Activated T-helper 1 cell treated with anti-CD3 and anti-CD28 coated beads, Interleukin-12 subunit alpha, Interleukin-12 subunit beta, Interleukin-2, Interleukin-4 antibody, amounts not matched to agents 30 ng/mL and 10 ng/mL and 1 ng/mL, durations not matched to agents 14 hours and 24 hours and 36 hours (primary cell): ENCODE results near the gene NGEF. TPM values are rescaled to one million over a fixed set of nuclear protein-coding genes. Genes with fewer than 3 reads are reported as not detected.

Source experiments
- DNase-seq: peaks from one replicate; pipeline ENCODE4 v3.0.0; 2021; ENCODE audit warnings: low spot score
- H3K27ac Mint-ChIP-seq: one replicate; pipeline ENCODE4 v1.8.0; 2021; ENCODE audit warnings: mild to moderate bottlenecking, mixed read lengths
- H3K27me3 Mint-ChIP-seq: one replicate; pipeline ENCODE4 v1.8.0; 2022; ENCODE audit warnings: mild to moderate bottlenecking, moderate library complexity, mixed read lengths; ENCODE audit not compliant: insufficient read depth
- H3K36me3 Mint-ChIP-seq: one replicate; pipeline ENCODE4 v1.8.0; 2021; ENCODE audit warnings: low read depth, mixed read lengths
- H3K4me1 Mint-ChIP-seq: one replicate; pipeline ENCODE4 v1.8.0; 2021; ENCODE audit warnings: low read depth, mixed read lengths
- H3K4me3 Mint-ChIP-seq: one replicate; pipeline ENCODE4 v1.8.0; 2021; ENCODE audit warnings: mild to moderate bottlenecking, moderate library complexity, mixed read lengths
- H3K9me3 Mint-ChIP-seq: one replicate; pipeline ENCODE4 v1.8.0; 2021; ENCODE audit warnings: mixed read lengths
- intact Hi-C: fragments of 100-400 bp; cut with micrococcal nuclease; formaldehyde crosslinking; loops from one replicate; pipeline ENCODE4 v1.15.1; 2024
- total RNA-seq: library from RNA; stranded (reverse); gene quantifications from 2 replicates; pipeline ENCODE4 v1.2.3, GENCODE V29; 2022

The NGEF gene
- total RNA-seq, 1 donor from 2014 or later, result 0.21 TPM

DNA sequence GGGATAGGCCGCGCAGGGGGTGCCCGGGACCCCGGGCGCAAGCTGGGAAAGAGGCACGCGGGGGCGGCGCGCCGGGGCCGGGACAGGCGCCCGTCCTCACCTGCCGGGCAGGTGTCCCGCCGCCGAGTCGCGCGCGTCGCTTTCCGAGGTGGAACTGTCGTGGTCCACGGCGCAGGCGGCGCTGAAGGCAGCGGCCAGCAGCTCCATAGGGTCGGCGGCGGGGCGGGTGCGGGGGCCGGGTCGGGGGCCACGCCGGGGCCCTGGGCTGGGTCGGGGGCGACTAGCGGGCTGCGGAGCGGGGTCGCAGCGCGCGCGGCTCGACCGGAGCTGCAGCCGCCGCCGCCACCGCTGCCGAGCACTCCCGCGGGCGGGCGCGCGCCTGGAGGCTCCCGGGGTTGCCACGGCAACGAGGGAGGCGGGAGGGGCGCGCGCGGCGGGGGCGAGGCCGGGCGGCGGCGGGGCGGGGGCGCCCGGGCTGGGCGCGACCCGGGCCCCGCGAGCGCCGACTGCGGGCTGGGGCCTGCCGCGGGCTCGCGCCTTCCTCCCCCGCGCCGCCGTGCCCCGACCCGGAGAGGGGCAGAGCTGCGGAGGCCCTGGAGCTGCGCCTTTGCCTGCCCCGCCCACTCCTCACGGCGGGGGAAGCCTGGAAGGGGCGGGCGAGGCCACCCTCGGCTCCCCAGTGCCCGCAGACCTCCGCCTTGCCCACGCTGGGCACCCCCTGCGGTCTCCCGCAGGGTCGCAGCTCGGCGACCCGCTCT lies 85.1 kb downstream of the NGEF start:
- Mint-ChIP-seq H3K9me3 (no peaks in the 10 kb centered on the region), H3K36me3 (no peaks in the 10 kb centered on the region)
- intact Hi-C loops, result no loop called here

GRCh38 chr2:232927032-232927792 lies 85.8 kb downstream of the NGEF start:
- no peak overlapping the region for H3K27ac Mint-ChIP-seq
- no peak for DNase-seq
- H3K9me3 Mint-ChIP-seq, result no peaks in the 10 kb centered on the region
- intact Hi-C loops, result no loop called here
- peak overlapping the region; percentile 62 for H3K4me3 Mint-ChIP-seq
- H3K27me3 Mint-ChIP-seq, result peaks cover 58% of the 10 kb centered on the region
- peaks cover 5% of the 10 kb centered on the region for H3K4me1 Mint-ChIP-seq
- H3K36me3 Mint-ChIP-seq, result no peaks in the 10 kb centered on the region

More for the DNA sequence above, 85.1 kb downstream of the NGEF start:
- no peak overlapping the region for H3K4me3 Mint-ChIP-seq
- DNase-seq, result no peak
- H3K27me3 Mint-ChIP-seq, result peaks cover 58% of the 10 kb centered on the region
- H3K4me1 Mint-ChIP-seq, result peaks cover 5% of the 10 kb centered on the region
- no peak overlapping the region for H3K27ac Mint-ChIP-seq

GRCh38 chr2:232926431-232926939 lies 86.6 kb downstream of the NGEF start:
- H3K4me3 Mint-ChIP-seq, result peak overlapping the region; percentile 62
- H3K36me3 Mint-ChIP-seq, result no peaks in the 10 kb centered on the region
- intact Hi-C loops, result no loop called here
- H3K4me1 Mint-ChIP-seq, result peaks cover 5% of the 10 kb centered on the region
- no peak for DNase-seq
- peaks cover 53% of the 10 kb centered on the region for H3K27me3 Mint-ChIP-seq
- no peak overlapping the region for H3K27ac Mint-ChIP-seq
- H3K9me3 Mint-ChIP-seq, result no peaks in the 10 kb centered on the region

- DNase-seq, result no peak
- Mint-ChIP-seq H3K4me1 (peaks cover 5% of the 10 kb centered on the region), H3K27me3 (peaks cover 47% of the 10 kb centered on the region)
These were observed 87.3 kb downstream of the NGEF start for GRCh38 chr2:232925821-232926156.

DNA sequence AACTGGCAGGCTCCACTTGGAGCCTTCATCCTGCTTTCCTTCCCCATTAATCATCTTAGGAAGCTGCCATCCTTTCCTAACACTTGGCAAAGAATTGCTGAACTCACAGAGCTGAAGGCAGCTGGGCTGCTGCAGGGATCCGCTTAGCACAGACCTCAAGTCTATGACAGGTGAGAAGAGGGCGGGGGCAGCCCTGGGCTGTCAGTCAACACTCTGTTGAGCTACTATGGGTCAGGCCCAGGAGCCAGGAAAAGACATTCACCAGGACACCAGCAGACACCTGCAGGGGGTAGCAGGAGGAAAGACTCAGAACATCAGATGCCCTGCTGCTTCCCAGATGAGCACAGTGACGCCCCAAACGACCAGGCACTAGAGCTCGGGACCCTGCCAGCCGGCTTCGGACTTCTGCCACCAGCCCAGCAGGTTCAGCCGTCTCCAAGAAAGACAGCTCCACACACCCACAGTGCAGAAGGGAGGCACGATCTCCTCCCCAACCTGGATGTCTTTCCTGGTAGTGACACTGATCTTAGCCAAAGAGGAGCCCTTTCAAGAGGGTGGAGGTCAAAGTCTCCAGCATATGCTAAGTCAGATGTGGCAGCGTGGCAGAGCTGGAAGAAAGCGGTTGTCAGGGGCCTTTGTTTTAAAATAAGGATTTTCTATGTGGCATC lies 87.8 kb downstream of the NGEF start:
- Mint-ChIP-seq H3K4me1 (peaks cover 5% of the 10 kb centered on the region), H3K9me3 (no peaks in the 10 kb centered on the region), H3K27ac (no peak overlapping the region), H3K36me3 (no peaks in the 10 kb centered on the region), H3K27me3 (peaks cover 42% of the 10 kb centered on the region), H3K4me3 (no peak overlapping the region)
- DNase-seq, result no peak
- intact Hi-C loops, result no loop called here

More at GRCh38 chr2:232925821-232926156, 87.3 kb downstream of the NGEF start:
- Mint-ChIP-seq H3K4me3 (no peak overlapping the region), H3K36me3 (no peaks in the 10 kb centered on the region), H3K9me3 (no peaks in the 10 kb centered on the region), H3K27ac (no peak overlapping the region)
- intact Hi-C loops, result no loop called here

- H3K27me3 Mint-ChIP-seq, result peaks cover 34% of the 10 kb centered on the region
- DNase-seq, result no peak
- H3K4me1 Mint-ChIP-seq, result peaks cover 5% of the 10 kb centered on the region
- H3K36me3 Mint-ChIP-seq, result no peaks in the 10 kb centered on the region
- intact Hi-C loops, result no loop called here
- H3K4me3 Mint-ChIP-seq, result no peak overlapping the region
- no peaks in the 10 kb centered on the region for H3K9me3 Mint-ChIP-seq
- no peak overlapping the region for H3K27ac Mint-ChIP-seq
These were observed 88.6 kb downstream of the NGEF start for GRCh38 chr2:232924433-232924832.

GRCh38 chr2:232920760-232921159 lies 92.3 kb downstream of the NGEF start:
- Mint-ChIP-seq H3K4me3 (no peak overlapping the region), H3K36me3 (no peaks in the 10 kb centered on the region), H3K27ac (no peak overlapping the region), H3K4me1 (no peaks in the 10 kb centered on the region), H3K27me3 (peaks cover 27% of the 10 kb centered on the region), H3K9me3 (no peaks in the 10 kb centered on the region)
- DNase-seq, result no peak
- intact Hi-C loops, result no loop called here

DNA sequence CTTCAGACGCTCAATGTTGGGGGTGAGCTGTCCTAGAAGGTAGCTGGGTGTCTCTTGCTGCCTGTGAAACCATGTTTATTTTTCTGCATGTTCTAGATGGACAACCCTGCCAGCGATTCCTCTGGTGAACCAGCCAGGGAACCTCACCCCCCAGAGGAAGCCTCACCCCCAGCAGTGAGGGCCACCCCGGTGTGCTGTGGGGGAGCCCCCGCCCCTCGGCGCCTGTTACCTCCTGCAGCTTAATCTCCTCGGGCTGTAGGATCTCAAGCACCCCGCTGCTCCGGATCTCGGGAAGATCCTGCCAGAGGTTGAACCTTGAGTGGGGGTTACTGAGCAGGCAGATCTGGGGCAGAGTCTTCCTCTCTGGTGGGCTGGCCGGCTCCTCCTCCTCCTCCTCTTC lies 93.0 kb downstream of the NGEF start:
- Mint-ChIP-seq H3K4me1 (no peaks in the 10 kb centered on the region), H3K27ac (no peak overlapping the region), H3K27me3 (peaks cover 22% of the 10 kb centered on the region), H3K36me3 (no peaks in the 10 kb centered on the region), H3K9me3 (no peaks in the 10 kb centered on the region), H3K4me3 (no peak overlapping the region)
- intact Hi-C loops, result no loop called here
- DNase-seq, result no peak

DNA sequence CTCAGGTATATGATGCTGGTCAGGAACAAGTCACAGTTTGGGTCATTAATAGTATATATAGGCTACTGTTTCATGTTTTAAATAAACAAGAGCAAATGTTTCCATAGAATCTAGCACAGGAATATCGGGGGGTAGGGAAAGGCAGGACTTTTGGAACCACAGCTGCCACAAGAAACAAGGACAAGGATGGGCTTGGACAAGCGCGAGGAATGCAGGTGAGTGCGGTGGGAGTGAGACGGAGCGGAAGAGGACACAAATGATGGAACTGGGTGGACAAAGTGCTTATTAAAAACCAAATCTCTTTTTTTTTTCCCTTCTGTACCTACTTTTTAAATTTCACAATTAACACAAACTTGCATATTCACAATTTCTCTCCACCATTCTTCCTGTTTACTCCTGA lies 93.9 kb downstream of the NGEF start:
- H3K9me3 Mint-ChIP-seq, result no peaks in the 10 kb centered on the region
- H3K27me3 Mint-ChIP-seq, result peaks cover 15% of the 10 kb centered on the region
- no peaks in the 10 kb centered on the region for H3K4me1 Mint-ChIP-seq
- H3K27ac Mint-ChIP-seq, result no peak overlapping the region
- no peak overlapping the region for H3K4me3 Mint-ChIP-seq
- DNase-seq, result no peak
- no peaks in the 10 kb centered on the region for H3K36me3 Mint-ChIP-seq
- intact Hi-C loops, result no loop called here

- no peak for DNase-seq
- intact Hi-C loops, result no loop called here
These were observed 99.2 kb downstream of the NGEF start for GRCh38 chr2:232913903-232914302.

GRCh38 chr2:232911712-232912277 lies 101.3 kb downstream of the NGEF start:
- Mint-ChIP-seq H3K36me3 (no peaks in the 10 kb centered on the region), H3K4me1 (no peaks in the 10 kb centered on the region), H3K27ac (no peak overlapping the region), H3K4me3 (no peak overlapping the region), H3K9me3 (peaks cover 13% of the 10 kb centered on the region), H3K27me3 (peaks cover 25% of the 10 kb centered on the region)
- intact Hi-C loops, result no loop called here
- no peak for DNase-seq

More at GRCh38 chr2:232913903-232914302, 99.2 kb downstream of the NGEF start:
- H3K36me3 Mint-ChIP-seq, result no peaks in the 10 kb centered on the region
- H3K4me1 Mint-ChIP-seq, result no peaks in the 10 kb centered on the region
- H3K27me3 Mint-ChIP-seq, result peaks cover 25% of the 10 kb centered on the region
- H3K4me3 Mint-ChIP-seq, result no peak overlapping the region
- no peak overlapping the region for H3K27ac Mint-ChIP-seq
- H3K9me3 Mint-ChIP-seq, result peaks cover 13% of the 10 kb centered on the region

DNA sequence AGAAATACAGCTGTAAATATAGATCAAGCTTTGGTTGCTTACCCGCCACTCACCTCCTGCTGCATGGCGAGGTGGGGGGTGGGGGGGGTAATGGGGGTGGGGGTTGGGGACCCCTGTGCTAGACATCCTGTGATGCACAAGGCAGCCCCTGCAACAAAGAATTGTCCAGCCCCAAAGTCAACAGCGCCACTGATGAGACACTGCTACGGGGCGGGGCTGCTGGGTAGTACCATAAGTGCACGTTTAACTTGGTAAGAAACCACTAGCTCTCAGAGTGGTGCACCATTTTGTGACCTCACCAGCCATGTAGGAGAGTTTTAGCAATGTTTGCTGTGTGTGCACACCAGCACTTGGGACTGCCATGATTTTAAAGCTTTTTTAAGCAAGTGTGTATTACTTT lies 102.7 kb downstream of the NGEF start:
- Mint-ChIP-seq H3K27ac (no peak overlapping the region), H3K9me3 (peaks cover 13% of the 10 kb centered on the region), H3K4me3 (no peak overlapping the region), H3K27me3 (peaks cover 20% of the 10 kb centered on the region), H3K36me3 (no peaks in the 10 kb centered on the region), H3K4me1 (no peaks in the 10 kb centered on the region)
- intact Hi-C loops, result no loop called here
- no peak for DNase-seq
